Cerebellar nuclear complex (tissue), 1 donor: Measurements from ENCODE around the gene CLCN6.

Experiments
- DNase-seq, 2 experiments: peaks; one replicate each; lab custom pipeline; 2025; lab: John Stamatoyannopoulos, UW

The CLCN6 gene

GRCh38 chr1:11828511-11828910, 22.5 kb downstream of the CLCN6 start:
- no peak for DNase-seq

DNA sequence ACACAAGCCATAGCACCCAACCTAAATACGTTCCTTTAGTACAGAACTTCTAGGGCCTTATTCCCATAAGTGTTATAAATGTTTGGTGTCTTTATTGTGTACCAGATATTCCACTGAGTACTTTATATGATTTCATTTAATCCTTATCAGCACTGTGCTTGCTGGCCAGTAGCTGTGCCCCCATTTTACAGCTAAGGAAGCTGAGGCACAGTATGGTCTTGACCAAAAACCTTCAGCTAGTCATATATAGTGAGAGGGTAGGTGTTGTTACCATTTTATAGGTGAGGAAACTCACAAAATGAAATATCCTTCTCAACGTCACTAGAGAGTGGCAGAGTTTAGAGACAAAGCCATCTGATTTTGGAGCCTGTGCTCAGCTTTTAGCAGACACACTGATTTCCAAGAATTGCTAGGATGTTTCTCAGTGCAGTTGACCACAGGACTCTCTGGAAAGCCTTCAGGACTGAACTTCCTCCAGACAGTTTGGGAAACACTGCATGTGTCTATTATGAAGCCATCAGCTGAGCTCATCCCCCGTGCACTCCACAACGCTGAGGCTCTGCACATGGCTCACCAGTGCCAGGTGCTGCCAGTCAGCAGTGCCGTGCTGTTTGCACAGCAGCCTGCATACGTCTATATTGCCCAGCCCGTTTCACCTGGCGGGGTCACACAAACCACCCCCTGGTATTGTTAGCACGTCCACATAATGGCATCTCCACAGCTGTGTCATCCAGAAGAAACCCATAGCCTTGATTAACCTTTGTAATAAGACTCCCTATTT, 26.1 kb downstream of the CLCN6 start:
- DNase-seq = no peak

- no peak for DNase-seq
Observed at GRCh38 chr1:11833497-11833896, 27.5 kb downstream of the CLCN6 start.

GRCh38 chr1:11833900-11834299, 27.9 kb downstream of the CLCN6 start:
- no peak for DNase-seq

GRCh38 chr1:11835441-11836225, 29.6 kb downstream of the CLCN6 start:
- DNase-seq = no peak

DNA sequence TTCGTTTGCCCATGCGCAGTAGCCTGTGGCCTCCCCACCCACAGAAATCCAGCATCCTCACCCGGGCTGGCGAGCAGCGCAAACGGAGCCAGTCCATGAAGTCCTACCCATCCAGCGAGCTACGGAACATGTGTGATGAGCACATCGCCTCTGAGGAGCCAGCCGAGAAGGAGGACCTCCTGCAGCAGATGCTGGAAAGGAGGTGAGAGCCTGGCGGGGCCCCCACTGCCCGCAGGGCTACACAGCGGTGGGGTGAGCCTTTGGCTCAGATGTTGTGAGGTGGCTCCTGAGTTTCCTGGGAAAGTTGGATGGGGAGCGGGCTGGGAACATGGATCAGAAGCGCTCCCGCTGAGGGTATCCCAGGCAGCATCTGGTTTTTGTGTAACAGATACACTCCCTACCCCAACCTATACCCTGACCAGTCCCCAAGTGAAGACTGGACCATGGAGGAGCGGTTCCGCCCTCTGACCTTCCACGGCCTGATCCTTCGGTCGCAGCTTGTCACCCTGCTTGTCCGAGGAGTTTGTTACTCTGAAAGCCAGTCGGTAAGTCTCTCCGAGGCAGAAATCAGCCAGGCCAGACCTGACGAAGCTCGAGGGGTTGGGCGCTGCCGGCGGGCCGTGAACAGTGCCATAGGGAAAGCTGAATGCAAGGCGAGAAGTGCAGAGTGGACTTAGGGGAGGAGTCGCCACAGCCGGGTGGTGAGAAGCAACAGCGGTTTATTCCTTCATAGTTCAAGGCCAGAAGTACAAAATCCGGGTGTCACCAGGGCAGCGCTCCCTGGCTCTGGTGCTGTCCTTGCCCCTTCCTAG, 31.2 kb downstream of the CLCN6 start:
- no peak for DNase-seq

DNA sequence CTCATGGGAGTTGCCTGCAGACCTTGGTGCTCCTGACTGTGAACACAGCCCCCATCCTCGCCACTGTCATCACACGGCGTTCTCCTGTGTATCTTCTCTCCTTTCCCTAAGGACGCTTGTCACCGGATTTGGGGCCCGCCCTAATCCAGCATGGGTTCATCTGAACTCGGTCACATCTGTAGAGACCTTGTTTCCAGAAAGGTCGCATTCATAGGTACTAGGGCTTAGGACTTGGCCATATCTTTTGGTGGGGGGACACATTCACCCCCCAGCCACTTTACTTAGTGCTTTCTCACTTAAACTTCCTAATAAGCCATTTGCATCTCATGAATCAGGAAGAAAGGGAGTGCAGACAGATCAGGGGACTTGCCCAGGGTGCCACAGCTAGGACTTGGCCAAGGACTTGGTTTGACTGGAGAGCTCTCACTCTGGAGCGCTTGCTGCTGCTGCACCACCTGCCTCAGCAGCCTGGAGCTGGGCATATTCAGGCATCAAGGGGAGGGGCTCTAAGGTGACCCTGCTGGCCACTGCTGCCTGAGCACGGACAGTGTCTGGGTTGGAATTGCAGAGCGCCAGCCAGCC, 31.9 kb downstream of the CLCN6 start:
- DNase-seq = no peak

DNA sequence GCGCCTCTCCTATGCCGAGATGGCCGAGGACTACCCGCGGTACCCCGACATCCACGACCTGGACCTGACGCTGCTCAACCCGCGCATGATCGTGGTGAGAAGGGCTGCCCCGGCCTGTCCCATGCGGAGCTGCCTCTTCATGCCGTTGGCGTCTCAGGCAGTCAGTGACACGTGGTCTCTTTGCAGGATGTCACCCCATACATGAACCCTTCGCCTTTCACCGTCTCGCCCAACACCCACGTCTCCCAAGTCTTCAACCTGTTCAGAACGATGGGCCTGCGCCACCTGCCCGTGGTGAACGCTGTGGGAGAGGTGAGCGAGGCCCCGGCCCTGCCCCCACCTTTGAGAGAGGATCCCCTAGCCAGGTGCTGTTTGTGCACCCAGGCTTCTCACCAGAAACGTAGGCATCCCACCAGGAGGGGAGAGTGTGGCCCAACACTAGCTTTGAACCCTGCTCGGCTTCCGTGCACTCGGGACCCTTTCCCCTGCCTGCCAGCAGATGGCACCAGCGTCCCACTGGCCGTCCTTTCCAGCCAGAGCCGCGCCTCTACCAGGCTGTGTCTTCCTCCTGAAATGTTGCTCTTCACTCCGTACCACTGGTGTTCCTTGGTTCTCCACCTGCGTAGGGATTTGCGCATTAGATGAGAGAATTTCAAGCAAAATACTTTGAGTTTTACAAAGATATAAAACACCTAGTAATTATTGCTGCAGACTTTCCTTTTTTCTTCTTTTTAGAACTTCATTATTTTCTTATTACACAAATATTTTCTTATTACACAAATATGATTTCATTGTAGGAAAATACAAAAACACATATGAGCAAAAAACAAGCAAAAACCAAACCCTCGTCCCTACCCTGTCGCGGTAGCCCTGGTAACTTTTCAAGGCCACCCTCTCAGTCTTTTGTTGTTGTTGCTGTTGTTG, 32.6 kb downstream of the CLCN6 start:
- DNase-seq = peak in 1 of 2 experiments; percentile 33

DNA sequence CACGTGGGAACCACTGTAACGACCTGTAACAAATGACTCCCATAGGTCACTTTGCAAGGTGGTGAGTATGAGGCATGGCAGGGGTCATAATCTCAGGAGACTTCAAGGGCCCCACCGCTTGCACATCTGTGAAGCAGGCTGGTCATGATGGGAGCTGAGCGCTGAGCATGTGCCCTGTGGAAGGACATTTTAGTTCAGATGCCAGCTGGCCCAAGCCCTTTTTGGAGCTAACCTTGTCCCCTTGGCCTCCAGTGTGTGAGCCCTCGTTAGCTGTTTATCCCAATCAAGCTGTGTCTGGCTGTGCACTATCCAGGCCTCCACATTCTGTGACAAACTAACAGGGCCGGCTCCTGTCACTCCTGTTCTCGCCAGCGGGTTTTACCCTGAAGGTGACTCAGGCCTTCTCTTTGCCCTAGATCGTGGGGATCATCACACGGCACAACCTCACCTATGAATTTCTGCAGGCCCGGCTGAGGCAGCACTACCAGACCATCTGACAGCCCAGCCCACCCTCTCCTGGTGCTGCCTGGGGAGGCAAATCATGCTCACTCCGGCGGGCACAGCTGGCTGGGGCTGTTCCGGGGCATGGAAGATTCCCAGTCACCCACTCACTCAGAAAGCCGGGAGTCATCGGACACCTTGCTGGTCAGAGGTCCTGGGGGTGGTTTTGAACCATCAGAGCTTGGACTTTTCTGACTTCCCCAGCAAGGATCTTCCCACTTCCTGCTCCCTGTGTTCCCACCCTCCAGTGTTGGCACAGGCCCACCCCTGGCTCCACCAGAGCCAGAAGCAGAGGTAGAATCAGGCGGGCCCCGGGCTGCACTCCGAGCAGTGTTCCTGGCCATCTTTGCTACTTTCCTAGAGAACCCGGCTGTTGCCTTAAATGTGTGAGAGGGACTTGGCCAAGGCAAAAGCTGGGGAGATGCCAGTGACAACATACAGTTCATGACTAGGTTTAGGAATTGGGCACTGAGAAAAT, 34.0 kb downstream of the CLCN6 start:
- no peak for DNase-seq

GRCh38 chr1:11841245-11842153, 35.5 kb downstream of the CLCN6 start:
- no peak for DNase-seq

DNA sequence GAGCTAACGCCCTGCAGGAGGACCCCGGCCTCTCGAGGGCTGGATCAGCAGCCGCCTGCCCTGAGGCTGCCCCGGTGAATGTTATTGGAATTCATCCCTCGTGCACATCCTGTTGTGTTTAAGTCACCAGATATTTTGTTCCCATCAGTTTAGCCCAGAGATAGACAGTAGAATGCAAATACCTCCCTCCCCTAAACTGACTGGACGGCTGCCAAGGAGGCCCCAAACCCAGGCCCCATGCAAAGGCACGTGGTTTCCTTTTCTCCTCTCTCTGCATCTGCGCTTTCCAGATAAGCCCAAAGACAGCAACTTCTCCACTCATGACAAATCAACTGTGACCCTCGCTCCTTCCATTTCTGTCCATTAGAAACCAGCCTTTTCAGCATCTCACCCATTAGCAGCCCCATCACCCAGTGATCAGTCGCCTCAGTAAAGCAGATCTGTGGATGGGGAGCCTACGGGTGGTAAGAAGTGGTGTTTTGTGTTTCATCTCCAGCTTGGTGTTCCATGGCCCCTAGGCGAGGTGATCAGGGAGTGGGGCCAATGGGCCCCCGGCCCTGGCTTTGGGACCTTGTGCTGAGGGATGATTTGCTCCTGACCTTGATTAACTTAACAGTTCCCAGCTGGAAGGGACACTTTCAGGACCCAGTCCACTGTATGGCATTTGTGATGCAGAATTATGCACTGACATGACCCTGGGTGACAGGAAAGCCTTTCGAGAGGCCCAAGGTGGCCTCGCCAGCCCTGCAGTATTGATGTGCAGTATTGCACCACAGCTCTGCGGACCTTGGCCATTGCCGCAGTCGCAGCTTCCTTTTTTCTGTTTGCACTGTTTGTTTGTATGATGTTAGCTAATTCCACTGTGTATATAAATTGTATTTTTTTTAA, 36.4 kb downstream of the CLCN6 start:
- DNase-seq = no peak

DNA sequence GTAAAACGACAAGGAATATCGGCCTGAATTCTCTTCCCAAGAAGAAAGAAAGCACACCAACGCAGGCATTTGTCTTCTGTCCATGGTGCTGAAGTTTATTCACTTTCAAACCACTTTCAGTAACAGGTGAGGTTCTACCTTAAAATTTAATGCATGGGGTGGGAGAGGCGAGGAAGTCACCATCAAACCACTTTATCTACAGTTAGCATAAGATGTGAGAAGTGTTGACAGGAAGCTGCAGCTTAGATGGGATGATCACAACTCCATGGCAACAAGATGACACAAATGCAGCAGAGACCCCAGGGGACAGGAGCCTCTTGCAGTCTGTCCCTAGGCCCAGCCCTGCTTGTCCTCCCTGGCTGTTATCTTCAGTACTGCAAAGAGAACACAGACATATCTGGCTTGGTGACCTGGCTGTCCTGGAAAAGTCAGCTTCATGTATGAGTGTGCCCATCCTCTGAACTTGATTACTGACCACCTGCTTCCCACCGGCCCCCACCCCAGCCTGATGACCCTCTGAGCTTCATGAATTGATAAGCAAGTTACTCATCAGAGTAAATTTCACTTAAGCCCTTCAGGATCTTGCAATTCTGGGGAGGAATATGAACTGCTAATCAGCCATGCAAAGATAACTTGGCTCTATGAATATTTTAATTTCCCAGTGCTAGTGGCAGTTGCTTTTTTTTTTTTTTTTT, 39.8 kb downstream of the CLCN6 start:
- no peak for DNase-seq

DNA sequence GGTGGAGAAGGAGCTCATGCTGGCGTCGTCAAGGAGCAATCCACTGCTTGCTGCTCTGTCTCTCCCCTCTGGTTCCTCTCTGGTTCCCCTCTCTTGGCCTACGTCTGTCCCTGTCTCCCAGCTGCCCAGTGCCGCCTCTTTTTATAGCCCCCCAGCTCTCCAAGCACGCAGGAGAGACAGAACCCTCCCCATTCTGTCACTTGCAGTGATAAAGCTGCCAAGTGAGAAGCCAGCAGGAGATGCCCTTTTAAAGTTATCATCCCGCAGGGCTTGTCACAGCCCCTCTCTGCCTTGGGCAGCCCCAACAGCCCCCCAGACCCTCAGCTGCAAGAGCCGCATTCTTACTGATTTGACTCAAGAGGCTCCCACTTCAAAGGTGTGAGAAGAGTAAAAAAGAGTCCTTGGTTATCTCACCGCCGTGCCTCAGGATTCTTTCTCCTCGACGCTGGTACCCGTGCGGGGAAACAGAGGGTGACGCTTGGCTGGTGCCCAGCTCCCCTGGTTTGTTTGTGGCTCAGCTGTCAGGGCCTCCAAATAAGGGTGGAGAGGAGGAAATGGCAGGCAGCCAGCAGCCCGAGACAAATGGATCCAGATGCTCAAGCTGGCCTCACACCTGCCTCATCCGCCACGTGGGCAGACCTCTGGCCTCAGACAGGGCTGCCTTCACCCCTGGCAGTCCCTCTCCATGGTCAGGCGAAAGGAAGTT, 41.8 kb downstream of the CLCN6 start, which contains the start of gene NPPA:
NPPA (minus strand) TSS at position 117 of the 706 bp plus-strand sequence; CDS start at position 18, 99 bp downstream.
- DNase-seq = no peak

DNA sequence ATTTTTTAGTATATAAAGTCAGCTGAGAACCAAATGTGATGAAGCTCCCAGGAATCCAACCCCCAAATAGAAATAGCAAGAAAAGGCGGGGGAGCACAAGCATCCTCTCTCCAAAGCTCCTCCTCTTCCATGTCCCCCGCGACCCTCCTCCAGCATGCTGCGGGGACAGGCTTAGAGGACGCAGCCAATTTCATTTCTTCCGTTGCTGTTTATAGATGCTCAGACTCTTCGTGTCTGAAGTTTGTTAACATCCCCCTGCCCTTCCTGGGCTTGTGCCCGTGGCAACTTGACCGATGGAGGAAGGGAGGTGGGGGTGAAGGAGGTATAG, 42.3 kb downstream of the CLCN6 start:
- no peak for DNase-seq

DNA sequence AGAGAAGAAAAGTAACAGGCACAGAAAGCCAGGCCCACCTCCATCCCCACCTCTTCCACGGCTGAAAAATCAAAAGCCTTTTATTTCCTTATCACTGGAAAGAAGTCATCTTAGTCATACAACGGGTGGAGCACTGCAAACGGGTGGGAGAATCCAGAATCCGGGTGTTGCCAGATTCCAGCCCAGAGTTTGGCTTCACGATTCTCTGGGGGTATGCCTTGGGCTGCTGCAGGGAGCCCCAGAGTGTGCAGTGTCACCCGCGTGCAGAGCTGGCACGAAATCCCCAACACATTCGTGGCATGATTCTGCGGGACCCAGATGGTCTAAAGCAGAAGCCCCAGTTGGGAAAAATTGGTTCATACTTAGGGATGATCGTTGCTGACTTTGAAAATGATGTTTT, 44.2 kb downstream of the CLCN6 start:
- DNase-seq = no peak

DNA sequence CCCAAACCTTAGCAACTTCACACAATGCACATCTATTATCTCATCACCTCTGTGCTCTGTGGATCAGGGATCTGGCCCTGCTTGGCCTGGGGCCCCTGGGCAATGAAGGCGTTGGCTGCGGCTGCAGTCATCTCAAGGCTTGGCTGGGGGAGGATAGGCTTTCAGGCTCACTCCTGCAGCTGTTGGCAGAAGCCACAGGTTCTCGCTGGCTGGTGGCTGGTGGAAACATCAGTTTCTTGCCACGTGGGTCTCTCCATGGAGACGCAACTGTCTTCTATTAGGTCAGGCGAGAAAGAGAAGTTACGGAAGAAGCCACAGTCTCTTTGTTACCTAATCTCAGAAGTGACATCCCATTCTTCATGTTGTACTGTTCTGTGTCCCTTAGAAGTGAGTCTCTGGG, 45.2 kb downstream of the CLCN6 start:
- no peak for DNase-seq
